NCI-H2107 treated with DMSO at 0.1 percent for 48 hours (cell line): ENCODE measurements around the gene MYLK.
"Not testable (repeated sequence)": the region's sequence is repeated elsewhere in the genome, so short reads cannot be mapped to it uniquely, and the experiment has no call there.

Experiments used
- DNase-seq: peaks from one replicate; lab custom pipeline; 2025; ENCODE audit not compliant: unreplicated experiment; lab: John Stamatoyannopoulos, UW

The MYLK gene

GRCh38 chr3:123728991-123729390 is 155.1 kb downstream of the MYLK start:
- DNase-seq = no peak

- DNase-seq = no peak
Observed at GRCh38 chr3:123728014-123728413, 156.1 kb downstream of the MYLK start.

- no peak for DNase-seq
Observed at GRCh38 chr3:123725652-123726400, 158.3 kb downstream of the MYLK start.

GRCh38 chr3:123724306-123724705 is 159.8 kb downstream of the MYLK start:
- DNase-seq = no peak

- DNase-seq = peak; percentile 87
Observed at GRCh38 chr3:123723522-123724168, 160.5 kb downstream of the MYLK start.

- no peak for DNase-seq
Observed at GRCh38 chr3:123723070-123723469, 161.1 kb downstream of the MYLK start.

GRCh38 chr3:123722456-123722855 is 161.7 kb downstream of the MYLK start:
- no peak for DNase-seq

GRCh38 chr3:123722021-123722420 is 162.1 kb downstream of the MYLK start:
- DNase-seq = no peak

- not testable (repeated sequence) for DNase-seq
Observed at GRCh38 chr3:123721095-123721689, 162.9 kb downstream of the MYLK start.

- no peak for DNase-seq
Observed at GRCh38 chr3:123720638-123721037, 163.5 kb downstream of the MYLK start.

GRCh38 chr3:123719862-123720453 is 164.2 kb downstream of the MYLK start:
- DNase-seq = no peak

- peak; percentile 48 for DNase-seq
Observed at GRCh38 chr3:123719061-123719756, 164.9 kb downstream of the MYLK start.

GRCh38 chr3:123718108-123718507 is 166.0 kb downstream of the MYLK start:
- DNase-seq = no peak

- DNase-seq = not testable (repeated sequence)
Observed at GRCh38 chr3:123717451-123717850, 166.7 kb downstream of the MYLK start.

GRCh38 chr3:123716411-123716810 is 167.7 kb downstream of the MYLK start:
- peak; percentile 7 for DNase-seq

GRCh38 chr3:123713211-123713610 is 170.9 kb downstream of the MYLK start:
- no peak for DNase-seq

- DNase-seq = no peak
Observed at GRCh38 chr3:123712077-123712860, 171.9 kb downstream of the MYLK start.

- no peak for DNase-seq
Observed at GRCh38 chr3:123711356-123711755, 172.8 kb downstream of the MYLK start.

- no peak for DNase-seq
Observed at GRCh38 chr3:123708531-123708930, 175.6 kb downstream of the MYLK start.

GRCh38 chr3:123707641-123708040 is 176.5 kb downstream of the MYLK start:
- DNase-seq = not testable (repeated sequence)
